ENCODE results near the gene NEDD4L.

DNA sequence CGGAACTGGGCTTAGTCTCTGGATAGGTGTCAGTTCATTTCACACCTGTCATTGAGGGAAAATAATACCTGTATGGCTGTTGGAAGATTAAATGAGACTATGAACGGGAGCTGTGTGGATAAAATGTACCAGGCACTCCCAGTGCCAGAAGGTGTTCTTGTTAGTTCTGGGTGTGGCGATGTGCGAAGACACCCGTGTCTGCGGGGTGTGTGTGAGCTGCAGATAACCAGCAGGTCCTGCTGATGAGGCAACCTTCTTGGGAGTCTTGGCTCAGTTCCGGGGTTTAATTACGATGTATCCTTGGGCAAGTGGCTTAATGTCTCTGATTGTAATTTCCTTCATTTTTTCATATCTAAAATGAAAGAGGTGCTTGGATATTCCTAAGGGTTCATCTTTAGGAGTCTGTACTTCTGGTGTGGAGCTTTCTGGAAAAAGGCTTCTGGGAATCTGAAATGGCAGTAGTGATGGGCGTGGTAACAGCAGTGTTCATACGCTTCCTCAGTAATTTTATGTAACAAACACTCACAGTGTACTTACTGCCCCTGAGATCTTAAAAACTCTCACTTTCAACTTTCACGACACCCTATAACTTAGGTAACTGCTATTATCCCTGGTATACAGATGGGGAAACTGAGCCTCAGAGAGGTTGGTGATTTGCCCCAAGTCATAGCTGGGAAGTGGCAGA, 35.0 kb downstream of the NEDD4L start:
- TF ChIP-seq, protein P1, sequence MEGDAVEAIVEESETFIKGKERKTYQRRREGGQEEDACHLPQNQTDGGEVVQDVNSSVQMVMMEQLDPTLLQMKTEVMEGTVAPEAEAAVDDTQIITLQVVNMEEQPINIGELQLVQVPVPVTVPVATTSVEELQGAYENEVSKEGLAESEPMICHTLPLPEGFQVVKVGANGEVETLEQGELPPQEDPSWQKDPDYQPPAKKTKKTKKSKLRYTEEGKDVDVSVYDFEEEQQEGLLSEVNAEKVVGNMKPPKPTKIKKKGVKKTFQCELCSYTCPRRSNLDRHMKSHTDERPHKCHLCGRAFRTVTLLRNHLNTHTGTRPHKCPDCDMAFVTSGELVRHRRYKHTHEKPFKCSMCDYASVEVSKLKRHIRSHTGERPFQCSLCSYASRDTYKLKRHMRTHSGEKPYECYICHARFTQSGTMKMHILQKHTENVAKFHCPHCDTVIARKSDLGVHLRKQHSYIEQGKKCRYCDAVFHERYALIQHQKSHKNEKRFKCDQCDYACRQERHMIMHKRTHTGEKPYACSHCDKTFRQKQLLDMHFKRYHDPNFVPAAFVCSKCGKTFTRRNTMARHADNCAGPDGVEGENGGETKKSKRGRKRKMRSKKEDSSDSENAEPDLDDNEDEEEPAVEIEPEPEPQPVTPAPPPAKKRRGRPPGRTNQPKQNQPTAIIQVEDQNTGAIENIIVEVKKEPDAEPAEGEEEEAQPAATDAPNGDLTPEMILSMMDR (IDR thresholded peaks at IDR 0.05): no peak
- TF ChIP-seq SMC3 (IDR thresholded peaks at IDR 0.05; ENCODE audit: low read depth, low read length): no peak
- TF ChIP-seq TCF12 (IDR thresholded peaks at IDR 0.05): no peak
- TF ChIP-seq RFX5 (IDR thresholded peaks at IDR 0.05; ENCODE audit: low read length): no peak
- TF ChIP-seq, protein P2, sequence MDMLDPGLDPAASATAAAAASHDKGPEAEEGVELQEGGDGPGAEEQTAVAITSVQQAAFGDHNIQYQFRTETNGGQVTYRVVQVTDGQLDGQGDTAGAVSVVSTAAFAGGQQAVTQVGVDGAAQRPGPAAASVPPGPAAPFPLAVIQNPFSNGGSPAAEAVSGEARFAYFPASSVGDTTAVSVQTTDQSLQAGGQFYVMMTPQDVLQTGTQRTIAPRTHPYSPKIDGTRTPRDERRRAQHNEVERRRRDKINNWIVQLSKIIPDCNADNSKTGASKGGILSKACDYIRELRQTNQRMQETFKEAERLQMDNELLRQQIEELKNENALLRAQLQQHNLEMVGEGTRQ (IDR thresholded peaks at IDR 0.05; ENCODE audit: borderline replicate concordance, low read depth, low read length): no peak
- TF ChIP-seq, protein P3, sequence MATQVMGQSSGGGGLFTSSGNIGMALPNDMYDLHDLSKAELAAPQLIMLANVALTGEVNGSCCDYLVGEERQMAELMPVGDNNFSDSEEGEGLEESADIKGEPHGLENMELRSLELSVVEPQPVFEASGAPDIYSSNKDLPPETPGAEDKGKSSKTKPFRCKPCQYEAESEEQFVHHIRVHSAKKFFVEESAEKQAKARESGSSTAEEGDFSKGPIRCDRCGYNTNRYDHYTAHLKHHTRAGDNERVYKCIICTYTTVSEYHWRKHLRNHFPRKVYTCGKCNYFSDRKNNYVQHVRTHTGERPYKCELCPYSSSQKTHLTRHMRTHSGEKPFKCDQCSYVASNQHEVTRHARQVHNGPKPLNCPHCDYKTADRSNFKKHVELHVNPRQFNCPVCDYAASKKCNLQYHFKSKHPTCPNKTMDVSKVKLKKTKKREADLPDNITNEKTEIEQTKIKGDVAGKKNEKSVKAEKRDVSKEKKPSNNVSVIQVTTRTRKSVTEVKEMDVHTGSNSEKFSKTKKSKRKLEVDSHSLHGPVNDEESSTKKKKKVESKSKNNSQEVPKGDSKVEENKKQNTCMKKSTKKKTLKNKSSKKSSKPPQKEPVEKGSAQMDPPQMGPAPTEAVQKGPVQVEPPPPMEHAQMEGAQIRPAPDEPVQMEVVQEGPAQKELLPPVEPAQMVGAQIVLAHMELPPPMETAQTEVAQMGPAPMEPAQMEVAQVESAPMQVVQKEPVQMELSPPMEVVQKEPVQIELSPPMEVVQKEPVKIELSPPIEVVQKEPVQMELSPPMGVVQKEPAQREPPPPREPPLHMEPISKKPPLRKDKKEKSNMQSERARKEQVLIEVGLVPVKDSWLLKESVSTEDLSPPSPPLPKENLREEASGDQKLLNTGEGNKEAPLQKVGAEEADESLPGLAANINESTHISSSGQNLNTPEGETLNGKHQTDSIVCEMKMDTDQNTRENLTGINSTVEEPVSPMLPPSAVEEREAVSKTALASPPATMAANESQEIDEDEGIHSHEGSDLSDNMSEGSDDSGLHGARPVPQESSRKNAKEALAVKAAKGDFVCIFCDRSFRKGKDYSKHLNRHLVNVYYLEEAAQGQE (IDR thresholded peaks at IDR 0.05; ENCODE audit: low read depth, low read length): no peak
- TF ChIP-seq, protein P4, sequence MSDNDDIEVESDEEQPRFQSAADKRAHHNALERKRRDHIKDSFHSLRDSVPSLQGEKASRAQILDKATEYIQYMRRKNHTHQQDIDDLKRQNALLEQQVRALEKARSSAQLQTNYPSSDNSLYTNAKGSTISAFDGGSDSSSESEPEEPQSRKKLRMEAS (IDR thresholded peaks at IDR 0.05; ENCODE audit: low read depth): no peak
- TF ChIP-seq EZH2phosphoT487 (IDR thresholded peaks at IDR 0.05; ENCODE audit: borderline replicate concordance, low read depth): no peak

Measured in SK-N-SH (cell line).